GM20000 (cell line): ENCODE data around the gene PARVB.

Source experiments
- DNase-seq: peaks from one replicate; pipeline ENCODE4 v3.0.0; 2012; ENCODE audit warnings: low spot score
- CTCF ChIP-seq: IDR thresholded peaks from 2 replicates; pipeline ENCODE4 v1.5.1; 2012; ENCODE audit warnings: mild to moderate bottlenecking, control low read depth; ENCODE audit errors: extremely low read depth, missing control alignments

The PARVB gene

GRCh38 chr22:44215287-44215686 lies 191.2 kb downstream of the PARVB start:
- DNase-seq, result peak; percentile 2
- no peak for TF ChIP-seq CTCF

- DNase-seq, result peak; percentile 1
- TF ChIP-seq CTCF, result no peak
These were observed 193.2 kb downstream of the PARVB start for GRCh38 chr22:44217346-44217745.

- TF ChIP-seq CTCF, result no peak
- peak; percentile 9 for DNase-seq
These were observed 194.0 kb downstream of the PARVB start for GRCh38 chr22:44218071-44218470.

DNA sequence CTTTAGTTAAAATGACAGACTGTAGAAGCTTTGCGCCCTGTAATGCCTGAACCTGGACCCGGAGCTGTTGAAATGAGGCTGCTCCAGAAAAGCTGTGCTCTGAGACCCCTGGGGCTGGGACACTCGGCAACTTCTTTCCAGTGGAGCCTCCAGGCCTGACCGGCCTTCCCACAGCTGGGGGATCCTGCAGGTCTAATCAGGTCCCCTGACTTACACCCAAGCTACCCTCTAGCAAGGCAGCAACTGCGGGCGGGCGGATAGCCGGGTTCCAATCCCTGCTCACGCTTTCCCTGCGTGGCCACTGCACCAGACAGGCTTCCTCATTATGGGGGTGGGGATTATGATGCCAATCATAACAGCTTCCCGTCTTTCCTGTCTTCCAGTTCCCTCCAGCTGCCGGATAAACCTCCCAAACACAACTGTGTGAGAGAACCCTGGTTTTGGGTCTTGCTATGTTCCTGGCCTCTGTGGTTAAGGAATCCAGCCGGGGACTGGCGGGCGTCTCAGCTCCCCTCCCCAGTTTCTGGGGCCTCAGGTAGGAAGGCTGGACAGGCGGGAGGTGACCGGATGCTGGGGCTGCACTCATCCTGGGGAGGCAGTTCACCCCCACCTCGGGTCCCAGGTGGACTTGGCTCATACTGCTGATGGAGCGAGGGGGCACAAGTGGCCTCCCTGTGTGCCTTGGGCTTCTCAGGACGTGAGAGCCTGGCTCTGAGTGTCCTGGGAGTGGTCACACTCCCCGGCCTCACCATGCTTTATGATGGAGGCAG lies 195.2 kb downstream of the PARVB start:
- peak; percentile 2 for DNase-seq
- TF ChIP-seq CTCF, result no peak

DNA sequence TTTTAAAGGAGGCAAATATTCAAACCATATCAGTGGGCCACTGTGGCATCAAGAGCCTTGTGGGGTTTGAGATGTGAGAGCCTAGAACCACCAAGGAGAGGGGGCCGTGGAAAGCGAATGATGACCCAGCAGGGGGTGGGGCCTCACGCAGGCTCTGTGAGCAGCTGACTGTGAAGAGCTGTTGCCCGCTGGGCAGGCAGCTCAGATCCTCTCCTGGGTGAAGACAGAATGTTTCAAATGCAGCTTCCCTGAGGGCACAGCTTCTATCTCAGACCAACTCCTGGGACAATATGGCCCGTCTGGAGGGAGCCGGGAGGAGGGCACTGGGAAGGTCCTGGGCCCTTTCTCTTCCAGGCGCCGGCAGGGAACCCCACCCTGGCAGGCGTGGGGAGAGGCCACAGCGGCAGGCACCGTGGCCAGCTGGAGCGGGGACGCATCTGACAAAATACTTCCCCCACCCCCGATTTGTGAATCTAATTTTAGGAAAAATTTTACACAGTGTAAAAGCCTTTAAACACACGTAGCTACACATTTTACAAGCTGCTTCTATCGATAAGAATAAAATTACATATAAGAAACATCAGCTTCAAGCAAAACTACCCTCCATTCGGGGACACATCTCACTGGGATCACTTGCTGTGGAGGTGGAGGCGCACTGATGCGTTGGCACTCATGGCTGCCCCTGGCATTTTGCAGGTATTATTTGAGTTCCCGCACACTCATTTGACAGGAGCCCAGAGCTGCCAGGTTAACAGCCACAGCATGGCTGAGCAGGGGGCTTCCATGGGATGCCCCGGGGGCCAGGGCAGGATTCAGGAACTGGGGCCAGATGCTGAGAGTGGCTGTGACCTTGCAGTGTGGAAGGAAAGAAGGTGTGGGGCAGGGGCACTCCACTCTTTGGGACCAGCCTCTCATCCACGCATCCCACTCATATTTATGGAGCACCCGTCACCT lies 196.9 kb downstream of the PARVB start:
- DNase-seq, result no peak
- TF ChIP-seq CTCF, result no peak

- TF ChIP-seq CTCF, result no peak
- no peak for DNase-seq
These were observed 197.8 kb downstream of the PARVB start for GRCh38 chr22:44221710-44222475.
